Parathyroid adenoma (tissue), 2 donors: ENCODE measurements around the gene NRDE2.

Experiments
- H2AFZ ChIP-seq: fragments of 300-600 bp; sonication (generic); one replicate; pipeline ENCODE4 v1.7.0; 2017; ENCODE audit warnings: antibody characterized with exemption, mild to moderate bottlenecking
- H3K27ac ChIP-seq: fragments of 300-600 bp; sonication (generic); one replicate; pipeline ENCODE4 v1.7.0; 2017
- H3K27me3 ChIP-seq: fragments of 300-600 bp; sonication (generic); one replicate; pipeline ENCODE4 v1.7.0; 2017; ENCODE audit warnings: low read length; ENCODE audit not compliant: control insufficient read depth, insufficient read depth
- H3K36me3 ChIP-seq: fragments of 300-600 bp; sonication (generic); one replicate; pipeline ENCODE4 v1.7.0; 2017; ENCODE audit warnings: low read length; ENCODE audit not compliant: control insufficient read depth, insufficient read depth
- H3K4me1 ChIP-seq: fragments of 300-600 bp; sonication (generic); one replicate; pipeline ENCODE4 v1.7.0; 2017; ENCODE audit warnings: control low read depth
- H3K4me2 ChIP-seq: fragments of 300-600 bp; sonication (generic); one replicate; pipeline ENCODE4 v1.7.0; 2017; ENCODE audit warnings: low read length
- H3K4me3 ChIP-seq: fragments of 300-600 bp; sonication (generic); one replicate; pipeline ENCODE4 v1.7.0; 2017; ENCODE audit warnings: low read depth, low read length
- H3K79me2 ChIP-seq: fragments of 300-600 bp; sonication (generic); one replicate; pipeline ENCODE4 v1.7.0; 2017; ENCODE audit warnings: control low read depth
- H3K9ac ChIP-seq: fragments of 300-600 bp; sonication (generic); one replicate; pipeline ENCODE4 v1.7.0; 2017; ENCODE audit warnings: mild to moderate bottlenecking
- H3K9me3 ChIP-seq: fragments of 300-600 bp; sonication (generic); one replicate; pipeline ENCODE4 v1.7.0; 2017; ENCODE audit warnings: low read length; ENCODE audit not compliant: control insufficient read depth
- CTCF ChIP-seq: fragments of 300-600 bp; sonication (generic); IDR thresholded peaks from one replicate; pipeline ENCODE4 v1.7.0; 2017; ENCODE audit warnings: antibody characterized with exemption, mild to moderate bottlenecking
- donor health status: primary hyperparathyroidism.

NRDE2 gene

GRCh38 chr14:90301668-90302090, 30.1 kb downstream of the NRDE2 start:
- Histone ChIP-seq H3K4me2 (peak overlapping the region; percentile 61), H3K36me3 (no peaks in the 10 kb centered on the region), H2AFZ (peak overlapping the region; percentile 68), H3K4me3 (no peak overlapping the region), H3K9me3 (no peaks in the 10 kb centered on the region), H3K9ac (no peak overlapping the region), H3K79me2 (no peaks in the 10 kb centered on the region), H3K27ac (peak overlapping the region; percentile 70), H3K27me3 (no peaks in the 10 kb centered on the region), H3K4me1 (peaks cover 16% of the 10 kb centered on the region)
- TF ChIP-seq CTCF, result peak; percentile 67

GRCh38 chr14:90301122-90301521, 30.6 kb downstream of the NRDE2 start:
- TF ChIP-seq CTCF, result no peak
- H3K9ac ChIP-seq, result no peak overlapping the region
- H3K4me2 ChIP-seq, result no peak overlapping the region
- no peaks in the 10 kb centered on the region for H3K79me2 ChIP-seq
- no peaks in the 10 kb centered on the region for H3K9me3 ChIP-seq
- H3K4me1 ChIP-seq, result peaks cover 16% of the 10 kb centered on the region
- H3K4me3 ChIP-seq, result no peak overlapping the region
- H3K27ac ChIP-seq, result peak overlapping the region; percentile 1
- peak overlapping the region; percentile 68 for H2AFZ ChIP-seq
- no peaks in the 10 kb centered on the region for H3K36me3 ChIP-seq
- no peaks in the 10 kb centered on the region for H3K27me3 ChIP-seq

DNA sequence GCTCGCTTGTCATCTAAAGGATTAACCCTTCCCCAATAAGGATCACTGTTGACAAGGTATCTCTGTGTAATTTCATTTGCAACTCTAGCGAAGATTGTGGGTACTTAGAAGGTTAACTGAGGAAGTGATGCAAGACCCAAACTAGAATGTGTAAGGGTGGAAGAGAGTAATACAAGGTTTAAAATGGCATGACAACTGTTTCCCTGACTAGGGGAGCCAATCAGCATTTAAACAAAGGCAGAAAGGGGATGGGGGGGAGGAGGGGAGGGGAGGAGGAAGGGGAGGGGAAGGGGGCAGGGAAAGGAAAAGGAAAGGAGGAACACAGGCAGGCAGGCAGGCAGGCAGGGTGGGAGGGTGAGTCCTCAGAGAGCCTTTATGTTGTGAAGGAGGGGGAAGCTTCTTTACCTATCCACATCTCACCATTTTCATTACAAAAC, 31.1 kb downstream of the NRDE2 start:
- Histone ChIP-seq H3K4me1 (peaks cover 16% of the 10 kb centered on the region), H2AFZ (no peak overlapping the region), H3K27me3 (no peaks in the 10 kb centered on the region), H3K9me3 (no peaks in the 10 kb centered on the region), H3K79me2 (no peaks in the 10 kb centered on the region), H3K9ac (no peak overlapping the region), H3K27ac (peak overlapping the region; percentile 1), H3K4me3 (no peak overlapping the region), H3K36me3 (no peaks in the 10 kb centered on the region), H3K4me2 (no peak overlapping the region)
- TF ChIP-seq CTCF, result no peak

DNA sequence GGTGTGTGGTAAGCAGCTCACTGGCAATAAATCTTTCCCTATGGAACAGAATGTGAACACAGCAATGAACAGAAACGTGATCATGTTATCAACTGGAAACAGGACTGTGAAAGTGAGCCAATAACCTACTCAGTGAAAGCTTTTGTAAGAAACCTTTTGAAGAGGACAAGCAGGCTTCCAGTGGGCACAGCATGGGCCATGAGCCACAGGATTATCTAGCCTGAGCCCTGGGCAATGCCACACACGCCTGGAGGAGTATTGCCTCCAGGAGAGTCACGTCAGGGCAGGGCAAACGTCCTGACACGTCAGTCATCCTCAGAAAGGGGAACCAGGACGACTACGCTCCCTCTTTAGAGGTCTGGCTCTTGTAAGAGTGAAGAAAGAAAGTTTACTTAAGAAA, 32.3 kb downstream of the NRDE2 start:
- H3K36me3 ChIP-seq, result no peaks in the 10 kb centered on the region
- H3K27ac ChIP-seq, result no peak overlapping the region
- no peak overlapping the region for H3K9ac ChIP-seq
- no peak overlapping the region for H3K4me3 ChIP-seq
- no peak for TF ChIP-seq CTCF
- no peaks in the 10 kb centered on the region for H3K27me3 ChIP-seq
- no peak overlapping the region for H3K4me2 ChIP-seq
- no peak overlapping the region for H2AFZ ChIP-seq
- peaks cover 16% of the 10 kb centered on the region for H3K4me1 ChIP-seq
- no peaks in the 10 kb centered on the region for H3K9me3 ChIP-seq
- H3K79me2 ChIP-seq, result no peaks in the 10 kb centered on the region

DNA sequence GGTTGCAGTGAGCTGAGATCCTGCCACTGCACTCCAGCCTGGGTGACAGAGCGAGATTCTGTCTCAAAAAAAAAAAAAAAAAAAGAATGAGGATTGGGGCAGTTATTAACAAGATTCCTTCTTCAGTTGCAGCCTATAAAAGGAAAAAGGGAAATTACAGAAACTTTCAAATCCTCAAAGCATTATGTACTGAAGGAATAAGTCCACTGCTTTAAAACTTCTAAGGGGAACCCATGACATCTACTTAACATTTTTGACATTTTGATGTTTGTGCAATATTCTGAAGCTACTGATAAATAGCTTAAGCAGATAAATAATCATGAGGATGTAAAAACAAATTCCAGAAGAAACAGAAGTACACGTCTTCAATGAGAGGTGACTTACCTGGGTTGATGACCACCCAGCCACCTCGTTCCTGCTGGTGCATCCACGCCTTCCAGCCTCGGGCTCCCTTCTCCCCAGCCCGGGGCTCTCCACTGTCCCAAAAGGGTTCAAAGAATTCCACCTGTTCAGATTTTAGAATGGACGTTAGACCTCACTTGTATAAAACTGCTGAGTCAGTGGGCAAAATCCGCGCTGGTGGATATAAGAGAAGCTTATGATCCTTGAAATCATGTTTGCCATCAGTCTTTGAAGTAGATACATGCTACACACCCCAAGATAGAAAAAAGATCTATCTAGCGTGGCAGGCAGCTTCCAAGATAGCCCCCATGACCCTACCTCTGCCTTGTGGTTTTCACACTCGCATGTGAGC, 33.7 kb downstream of the NRDE2 start:
- Histone ChIP-seq H3K9ac (no peak overlapping the region), H2AFZ (no peak overlapping the region), H3K27ac (no peak overlapping the region), H3K79me2 (no peaks in the 10 kb centered on the region), H3K9me3 (no peaks in the 10 kb centered on the region), H3K4me3 (no peak overlapping the region), H3K4me2 (no peak overlapping the region), H3K36me3 (no peaks in the 10 kb centered on the region), H3K27me3 (no peaks in the 10 kb centered on the region), H3K4me1 (peaks cover 16% of the 10 kb centered on the region)
- TF ChIP-seq CTCF, result no peak
